ENCODE data around the gene TMED10. TPM values are rescaled to one million over a fixed set of nuclear protein-coding genes. Genes with fewer than 3 reads are reported as not detected.

The TMED10 gene
- total and polyA plus RNA-seq, 4 donors = 79.5 to 398 (median 274) TPM

GRCh38 chr14:75094896-75095295 is 81.5 kb downstream of the TMED10 start:
- no peaks in the 10 kb centered on the region for H3K9me3 ChIP-seq (ENCODE audit: control insufficient read depth in 4 of 4, insufficient read depth in 3 of 4, low read length in 3 of 4)
- ATAC-seq (ENCODE audit: insufficient read depth, low FRiP score) (no peak), DNase-seq (no peak)
- peaks cover 20 to 46% (median 37%) of the 10 kb centered on the region in 4 donors for H3K36me3 ChIP-seq (ENCODE audit: control insufficient read depth in 4 of 4, insufficient read depth in 4 of 4, low read length in 4 of 4)
- 97 to 100% methylated on average over 3 of the region's 3 CpGs for WGBS, 2 donors
- no peaks in the 10 kb centered on the region for H3K27me3 ChIP-seq (ENCODE audit: control insufficient read depth in 3 of 3, insufficient read depth in 3 of 3, low read length in 2 of 3)
- H3K4me1 ChIP-seq (ENCODE audit: control insufficient read depth in 5 of 5, insufficient read depth in 5 of 5, low read length in 5 of 5) = no peaks in the 10 kb centered on the region
- H3K9ac ChIP-seq (ENCODE audit: insufficient read depth in 1 of 2, low read length in 2 of 2) = no peak overlapping the region
- H3K4me3 ChIP-seq = no peak overlapping the region
- H3K27ac ChIP-seq (ENCODE audit: low read depth in 1 of 2, low read length in 1 of 2) = no peak overlapping the region
- no peak for TF ChIP-seq CTCF (IDR thresholded peaks at IDR 0.05; ENCODE audit: control extremely low read depth, extremely low read depth)

- ATAC-seq (ENCODE audit: insufficient read depth, low FRiP score) = no peak
- H3K9me3 ChIP-seq (ENCODE audit: control insufficient read depth in 4 of 4, insufficient read depth in 3 of 4, low read length in 3 of 4) = no peaks in the 10 kb centered on the region
- H3K27me3 ChIP-seq (ENCODE audit: control insufficient read depth in 3 of 3, insufficient read depth in 3 of 3, low read length in 2 of 3) = no peaks in the 10 kb centered on the region
- no peak overlapping the region for H3K9ac ChIP-seq (ENCODE audit: insufficient read depth in 1 of 2, low read length in 2 of 2)
- H3K4me1 ChIP-seq (ENCODE audit: control insufficient read depth in 5 of 5, insufficient read depth in 5 of 5, low read length in 5 of 5) = peaks cover 0 to 4% (median 0%) of the 10 kb centered on the region in 5 donors
- H3K4me3 ChIP-seq = no peak overlapping the region
- 87 to 96% methylated on average over 2 of the region's 2 CpGs for WGBS, 2 donors
- peaks cover 26 to 40% (median 32%) of the 10 kb centered on the region in 4 donors for H3K36me3 ChIP-seq (ENCODE audit: control insufficient read depth in 4 of 4, insufficient read depth in 4 of 4, low read length in 4 of 4)
- no peak overlapping the region for H3K27ac ChIP-seq (ENCODE audit: low read depth in 1 of 2, low read length in 1 of 2)
- no peak for TF ChIP-seq CTCF (IDR thresholded peaks at IDR 0.05; ENCODE audit: control extremely low read depth, extremely low read depth)
- no peak for DNase-seq
Measured at GRCh38 chr14:75092698-75093097, 83.7 kb downstream of the TMED10 start.

- DNase-seq (no peak), ATAC-seq (ENCODE audit: insufficient read depth, low FRiP score) (no peak)
- Histone ChIP-seq H3K27me3 (ENCODE audit: control insufficient read depth in 3 of 3, insufficient read depth in 3 of 3, low read length in 2 of 3) (no peaks in the 10 kb centered on the region), H3K36me3 (ENCODE audit: control insufficient read depth in 4 of 4, insufficient read depth in 4 of 4, low read length in 4 of 4) (peaks cover 32 to 50% (median 37%) of the 10 kb centered on the region in 4 donors), H3K9me3 (ENCODE audit: control insufficient read depth in 4 of 4, insufficient read depth in 3 of 4, low read length in 3 of 4) (no peaks in the 10 kb centered on the region), H3K9ac (ENCODE audit: insufficient read depth in 1 of 2, low read length in 2 of 2) (no peak overlapping the region), H3K4me1 (ENCODE audit: control insufficient read depth in 5 of 5, insufficient read depth in 5 of 5, low read length in 5 of 5) (peaks cover 0 to 4% (median 0%) of the 10 kb centered on the region in 5 donors), H3K4me3 (no peak overlapping the region), H3K27ac (ENCODE audit: low read depth in 1 of 2, low read length in 1 of 2) (no peak overlapping the region)
- TF ChIP-seq CTCF (IDR thresholded peaks at IDR 0.05; ENCODE audit: control extremely low read depth, extremely low read depth) = no peak
- 89 to 96% methylated on average over 8 of the region's 8 CpGs for WGBS, 2 donors
Measured at GRCh38 chr14:75091251-75091650, 85.2 kb downstream of the TMED10 start.

- H3K36me3 ChIP-seq (ENCODE audit: control insufficient read depth in 4 of 4, insufficient read depth in 4 of 4, low read length in 4 of 4) = peaks cover 31 to 50% (median 38%) of the 10 kb centered on the region in 4 donors
- TF ChIP-seq CTCF (IDR thresholded peaks at IDR 0.05; ENCODE audit: control extremely low read depth, extremely low read depth) = no peak
- H3K9me3 ChIP-seq (ENCODE audit: control insufficient read depth in 4 of 4, insufficient read depth in 3 of 4, low read length in 3 of 4) = no peaks in the 10 kb centered on the region
- no peak overlapping the region for H3K9ac ChIP-seq (ENCODE audit: insufficient read depth in 1 of 2, low read length in 2 of 2)
- ATAC-seq (ENCODE audit: insufficient read depth, low FRiP score) = no peak
- no peak for DNase-seq
- H3K27ac ChIP-seq (ENCODE audit: low read depth in 1 of 2, low read length in 1 of 2) = no peak overlapping the region
- WGBS, 2 donors = 93 to 96% methylated on average over 3 of the region's 3 CpGs
- no peaks in the 10 kb centered on the region for H3K27me3 ChIP-seq (ENCODE audit: control insufficient read depth in 3 of 3, insufficient read depth in 3 of 3, low read length in 2 of 3)
- H3K4me3 ChIP-seq = no peak overlapping the region
- H3K4me1 ChIP-seq (ENCODE audit: control insufficient read depth in 5 of 5, insufficient read depth in 5 of 5, low read length in 5 of 5) = peaks cover 0 to 4% (median 0%) of the 10 kb centered on the region in 5 donors
Measured at GRCh38 chr14:75090353-75090752, 86.1 kb downstream of the TMED10 start.
